Naive thymus-derived CD4-positive, alpha-beta T cell (primary cell): Measurements from ENCODE around the gene TPPP. TPM values are rescaled to one million over a fixed set of nuclear protein-coding genes. Genes with fewer than 3 reads are reported as not detected.

Experiments used
- ATAC-seq: fragments of 150-1000 bp; cut with Tn5 transposase; 2 replicates; pipeline ENCODE4 v1.10.0; 2021; ENCODE audit warnings: mild to moderate bottlenecking, moderate library complexity
- CTCF ChIA-PET: fragments of 350-600 bp; sonication (Branson Sonifier 250); formaldehyde crosslinking; loops from one replicate; lab custom pipeline; 2021; ENCODE audit warnings: antibody characterized with exemption; lab: Charles Lee
- POLR2A ChIA-PET: fragments of 350-600 bp; sonication (Branson Sonifier 250); formaldehyde crosslinking; loops from one replicate; lab custom pipeline; 2021; ENCODE audit warnings: antibody characterized with exemption, inconsistent platforms; lab: Charles Lee
- DNase-seq, 9 donors: peaks; one replicate each; pipeline versions ENCODE4 v3.0.0 to v3.0.0-alpha.2; 2020 to 2022; ENCODE audit warnings: mixed read lengths in 1 of 9
- H3K27ac ChIP-seq: one replicate; pipeline ENCODE4 v1.7.0; 2013; ENCODE audit warnings: mild to moderate bottlenecking, low read depth, low read length, moderate library complexity
- H3K27me3 ChIP-seq, 2 donors: one replicate each; pipeline ENCODE4 v1.7.0; 2013; ENCODE audit warnings: low read length in 2 of 2, mild to moderate bottlenecking in 2 of 2, moderate library complexity in 2 of 2; ENCODE audit not compliant: control insufficient read depth in 2 of 2, insufficient read depth in 2 of 2
- H3K36me3 ChIP-seq, 3 experiments: 1 replicate in 2 of 3; 2 replicates in 1 of 3; pipeline ENCODE4 v1.7.0; 2013; ENCODE audit warnings: low read length in 3 of 3, mild to moderate bottlenecking in 3 of 3, moderate library complexity in 1 of 3; ENCODE audit not compliant: insufficient read depth in 3 of 3, control insufficient read depth in 2 of 3
- H3K4me1 ChIP-seq, 2 donors: one replicate each; pipeline ENCODE4 v1.7.0; 2013; ENCODE audit warnings: low read length in 2 of 2, mild to moderate bottlenecking in 2 of 2, moderate library complexity in 1 of 2; ENCODE audit not compliant: control insufficient read depth in 2 of 2, insufficient read depth in 2 of 2
- H3K4me3 ChIP-seq: 2 replicates; pipeline ENCODE4 v1.7.0; 2013; ENCODE audit warnings: mild to moderate bottlenecking, low read length
- H3K9me3 ChIP-seq, 3 experiments: 1 replicate in 2 of 3; 2 replicates in 1 of 3; pipeline ENCODE4 v1.7.0; 2013; ENCODE audit warnings: low read length in 3 of 3; ENCODE audit not compliant: control insufficient read depth in 2 of 3
- H3K27ac Mint-ChIP-seq, 9 donors: one replicate each; pipeline ENCODE4 v1.8.0; 2020 to 2022; ENCODE audit warnings: mixed read lengths in 9 of 9, mild to moderate bottlenecking in 8 of 9, moderate library complexity in 5 of 9, inconsistent platforms in 2 of 9
- H3K27me3 Mint-ChIP-seq, 5 donors: one replicate each; pipeline ENCODE4 v1.8.0; 2021 to 2022; ENCODE audit warnings: mixed read lengths in 5 of 5, mild to moderate bottlenecking in 1 of 5
- H3K36me3 Mint-ChIP-seq, 5 donors: one replicate each; pipeline ENCODE4 v1.8.0; 2020 to 2022; ENCODE audit warnings: mixed read lengths in 5 of 5, mild to moderate bottlenecking in 3 of 5, inconsistent platforms in 1 of 5
- H3K4me1 Mint-ChIP-seq, 7 donors: one replicate each; pipeline ENCODE4 v1.8.0; 2020 to 2022; ENCODE audit warnings: mixed read lengths in 7 of 7, mild to moderate bottlenecking in 3 of 7, inconsistent platforms in 1 of 7
- H3K4me3 Mint-ChIP-seq, 10 donors: one replicate each; pipeline ENCODE4 v1.8.0; 2020 to 2022; ENCODE audit warnings: mild to moderate bottlenecking in 10 of 10, mixed read lengths in 10 of 10, moderate library complexity in 6 of 10, inconsistent platforms in 2 of 10
- H3K9me3 Mint-ChIP-seq, 11 donors: one replicate each; pipeline ENCODE4 v1.8.0; 2020 to 2022; ENCODE audit warnings: mixed read lengths in 11 of 11, mild to moderate bottlenecking in 4 of 11, inconsistent platforms in 1 of 11, moderate library complexity in 1 of 11
- intact Hi-C, 2 donors: fragments of 100-400 bp; cut with micrococcal nuclease; formaldehyde crosslinking; loops; one replicate each; pipeline ENCODE4 v1.15.1; 2023
- polyA plus RNA-seq, 2 donors: library from polyadenylated mRNA; unstranded; fragments of 300-500 nt; fragmentation: Illumina TruSeq; gene quantifications; one replicate each; pipeline ENCODE4 v1.2.3, GENCODE V29; 2021
- total RNA-seq, 6 experiments: library from RNA in 5 of 6; stranded (reverse) in 5 of 6; gene quantifications; 1 replicate in 5 of 6; 2 replicates in 1 of 6; pipeline ENCODE4 v1.2.3 and lab custom pipeline; 2021 to 2026

The TPPP gene
- total and polyA plus RNA-seq, 7 experiments from 2014 or later = 0.02 to 3.4 (median 0.14) TPM

DNA sequence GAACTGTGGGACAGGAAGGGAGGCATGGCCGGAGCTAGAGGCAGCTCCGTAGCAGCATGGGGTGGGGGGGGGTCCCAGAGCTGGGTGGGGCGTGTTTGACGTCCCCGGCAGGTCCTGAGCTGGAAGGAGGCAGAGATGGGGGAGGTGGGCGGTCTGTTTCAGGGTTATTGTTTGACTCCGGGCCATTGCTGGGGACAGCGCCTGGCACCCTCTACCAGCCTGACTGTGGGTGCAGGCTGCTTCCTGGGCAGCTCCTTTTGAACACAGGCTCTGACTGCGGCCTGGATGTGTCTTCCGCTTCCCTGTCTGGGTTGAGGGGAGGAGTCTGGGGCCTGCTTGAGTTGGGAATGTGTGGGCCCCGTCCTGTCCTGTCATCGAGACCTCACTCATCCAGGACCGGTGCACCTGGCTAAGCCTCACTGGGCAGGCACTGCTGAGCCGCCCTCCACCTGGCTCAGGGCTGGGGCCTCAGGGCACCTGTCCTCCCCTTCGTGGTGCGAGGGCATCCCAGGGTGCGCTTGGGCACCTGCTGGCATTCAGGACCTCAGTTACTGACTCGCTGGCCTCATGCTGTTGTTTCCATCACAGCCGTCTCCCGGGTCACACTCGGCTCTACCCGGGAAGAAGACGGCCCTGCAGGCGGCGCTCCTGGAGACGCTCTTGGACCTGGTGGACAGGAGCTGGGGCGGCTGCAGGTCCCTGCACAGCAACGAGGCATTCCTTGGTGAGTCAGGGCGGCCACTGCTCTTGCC, 54.5 kb downstream of the TPPP start:
- ATAC-seq (no peak), DNase-seq (no peak)
- H3K27me3 ChIP-seq = no peaks in the 10 kb centered on the region
- peaks cover 0 to 88% (median 14%) of the 10 kb centered on the region in 3 experiments for H3K36me3 ChIP-seq
- H3K27me3 Mint-ChIP-seq = no peaks in the 10 kb centered on the region
- intact Hi-C loops = no loop called here
- ChIA-PET CTCF (no interaction called here), POLR2A (no interaction called here)
- no peaks in the 10 kb centered on the region for H3K9me3 Mint-ChIP-seq
- H3K4me1 Mint-ChIP-seq = no peaks in the 10 kb centered on the region
- H3K9me3 ChIP-seq = peaks cover 0 to 5% (median 0%) of the 10 kb centered on the region in 3 experiments
- H3K27ac Mint-ChIP-seq = no peak overlapping the region
- H3K4me3 ChIP-seq = no peak overlapping the region
- H3K27ac ChIP-seq = no peak overlapping the region
- H3K4me3 Mint-ChIP-seq = no peak overlapping the region
- peaks cover 17 to 58% (median 29%) of the 10 kb centered on the region in 5 donors for H3K36me3 Mint-ChIP-seq
- H3K4me1 ChIP-seq = no peaks in the 10 kb centered on the region

DNA sequence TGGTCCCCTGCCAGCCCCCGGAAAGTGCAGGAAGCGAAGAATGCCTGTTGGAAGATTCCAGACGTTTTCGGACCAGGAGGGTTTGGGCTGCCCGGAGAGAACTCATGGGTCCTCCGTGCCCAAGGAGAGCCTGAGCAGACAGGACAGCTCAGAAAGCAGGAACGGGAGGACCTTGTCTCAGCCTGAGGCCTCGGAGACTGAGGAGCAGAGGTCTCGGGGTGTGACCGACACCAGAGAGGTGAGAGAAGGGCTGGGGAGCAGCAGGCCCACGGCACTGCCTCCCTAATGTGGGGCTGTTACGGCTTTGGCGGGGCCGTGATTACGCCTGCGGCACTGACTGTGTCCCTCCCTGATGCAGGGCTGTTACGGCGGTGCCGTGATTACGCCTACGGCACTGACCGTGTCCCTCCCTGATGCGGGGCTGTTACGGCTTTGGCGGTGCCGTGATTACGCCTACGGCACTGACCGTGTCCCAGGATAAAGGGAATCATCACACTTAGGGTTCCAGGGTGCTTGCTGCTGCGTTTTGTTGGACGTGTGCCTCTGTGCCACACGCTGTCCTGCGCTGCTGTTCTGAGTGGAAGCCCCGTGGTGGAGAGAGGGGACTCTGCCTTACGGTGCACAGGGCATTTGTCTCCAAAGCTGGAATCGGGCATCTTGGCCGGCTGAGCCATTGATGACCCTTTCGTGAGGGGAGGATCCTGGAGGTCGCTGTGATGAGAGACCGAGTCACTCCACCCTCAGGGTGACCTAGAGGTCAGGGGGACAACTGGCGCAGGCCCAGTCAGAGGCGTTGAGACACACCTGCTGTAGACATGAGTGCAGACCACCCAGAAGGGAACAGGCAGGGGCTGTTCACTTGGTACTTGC, 55.3 kb downstream of the TPPP start:
- Mint-ChIP-seq H3K9me3 (no peaks in the 10 kb centered on the region), H3K4me3 (no peak overlapping the region), H3K27me3 (no peaks in the 10 kb centered on the region), H3K27ac (no peak overlapping the region), H3K4me1 (no peaks in the 10 kb centered on the region), H3K36me3 (peaks cover 17 to 61% (median 30%) of the 10 kb centered on the region in 5 donors)
- CTCF ChIA-PET = no interaction called here
- intact Hi-C loops = no loop called here
- ATAC-seq (no peak), DNase-seq (no peak)
- H3K4me1 ChIP-seq = no peaks in the 10 kb centered on the region
- H3K9me3 ChIP-seq = peaks cover 0 to 5% (median 0%) of the 10 kb centered on the region in 3 experiments
- no peak overlapping the region for H3K27ac ChIP-seq
- no peak overlapping the region for H3K4me3 ChIP-seq
- POLR2A ChIA-PET = no interaction called here
- peaks cover 0 to 85% (median 14%) of the 10 kb centered on the region in 3 experiments for H3K36me3 ChIP-seq
- H3K27me3 ChIP-seq = no peaks in the 10 kb centered on the region

DNA sequence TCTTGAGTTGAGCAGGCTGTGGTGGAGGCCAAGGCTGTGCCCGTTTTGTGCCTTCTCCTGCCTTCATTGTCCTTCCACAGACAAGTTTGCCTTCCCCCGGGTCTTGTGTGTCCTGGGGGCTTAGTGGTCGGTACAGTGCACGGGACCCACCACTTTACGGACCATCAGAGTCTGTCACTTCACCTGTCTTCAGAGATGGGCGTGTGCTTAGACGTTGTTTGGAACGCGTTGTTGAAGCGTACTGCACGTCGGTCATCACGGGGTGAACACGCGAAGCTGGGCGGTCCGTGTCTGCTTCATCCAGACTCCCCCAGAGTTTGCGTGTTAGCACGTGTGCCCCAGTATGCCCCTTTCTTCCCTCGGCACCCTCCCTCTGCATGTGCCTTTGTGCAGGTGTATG, 56.2 kb downstream of the TPPP start:
- DNase-seq (no peak), ATAC-seq (no peak)
- no peaks in the 10 kb centered on the region for H3K9me3 Mint-ChIP-seq
- ChIA-PET CTCF (no interaction called here), POLR2A (no interaction called here)
- H3K4me1 ChIP-seq = no peaks in the 10 kb centered on the region
- H3K4me3 Mint-ChIP-seq = no peak overlapping the region
- H3K4me1 Mint-ChIP-seq = no peaks in the 10 kb centered on the region
- peaks cover 17 to 58% (median 30%) of the 10 kb centered on the region in 5 donors for H3K36me3 Mint-ChIP-seq
- no peak overlapping the region for H3K27ac Mint-ChIP-seq
- no peaks in the 10 kb centered on the region for H3K27me3 Mint-ChIP-seq
- peaks cover 0 to 77% (median 14%) of the 10 kb centered on the region in 3 experiments for H3K36me3 ChIP-seq
- H3K4me3 ChIP-seq = no peak overlapping the region
- peaks cover 0 to 5% (median 0%) of the 10 kb centered on the region in 3 experiments for H3K9me3 ChIP-seq
- intact Hi-C loops = no loop called here
- H3K27me3 ChIP-seq = no peaks in the 10 kb centered on the region
- H3K27ac ChIP-seq = no peak overlapping the region

DNA sequence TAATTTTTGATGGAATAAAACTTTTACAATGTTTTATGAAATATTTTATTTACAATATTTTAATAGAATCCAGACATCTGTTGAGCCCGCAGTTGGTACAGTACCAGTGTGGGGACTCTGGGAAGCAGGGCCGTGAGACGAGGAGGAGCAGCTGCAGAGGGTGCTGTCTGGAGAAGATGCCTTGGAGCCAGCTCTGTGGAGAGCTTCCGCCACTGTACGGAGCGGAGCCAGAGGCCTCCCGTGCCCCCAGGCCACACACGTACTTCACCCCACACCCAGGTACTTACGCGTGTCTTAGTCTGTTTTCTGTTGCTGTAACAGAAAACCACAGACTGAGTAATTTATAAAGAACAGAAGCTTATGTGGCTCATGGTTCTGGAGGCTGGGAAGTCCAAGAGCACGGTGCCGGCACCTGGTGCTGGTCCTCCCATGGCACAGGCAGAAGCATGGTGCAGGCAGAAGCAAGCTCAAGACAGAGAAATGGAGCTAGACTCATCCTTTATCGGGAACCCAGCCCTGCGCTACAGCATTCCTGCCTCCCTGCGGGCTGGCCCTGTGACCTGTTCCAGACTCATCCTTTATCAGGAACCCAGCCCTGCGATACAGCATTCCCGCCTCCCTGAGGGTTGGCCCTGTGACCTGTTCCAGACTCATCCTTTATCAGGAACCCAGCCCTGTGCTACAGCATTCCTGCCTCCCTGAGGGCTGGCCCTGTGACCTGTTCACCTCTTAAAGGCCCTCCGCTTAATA, 57.7 kb downstream of the TPPP start:
- no peaks in the 10 kb centered on the region for H3K4me1 ChIP-seq
- POLR2A ChIA-PET = no interaction called here
- Mint-ChIP-seq H3K4me3 (no peak overlapping the region), H3K36me3 (peaks cover 17 to 50% (median 30%) of the 10 kb centered on the region in 5 donors), H3K9me3 (no peaks in the 10 kb centered on the region), H3K4me1 (no peaks in the 10 kb centered on the region), H3K27ac (no peak overlapping the region), H3K27me3 (no peaks in the 10 kb centered on the region)
- peaks cover 0 to 5% (median 0%) of the 10 kb centered on the region in 3 experiments for H3K9me3 ChIP-seq
- ATAC-seq = no peak
- H3K4me3 ChIP-seq = no peak overlapping the region
- CTCF ChIA-PET = no interaction called here
- H3K27ac ChIP-seq = no peak overlapping the region
- no peaks in the 10 kb centered on the region for H3K27me3 ChIP-seq
- no peak for DNase-seq
- peaks cover 0 to 66% (median 14%) of the 10 kb centered on the region in 3 experiments for H3K36me3 ChIP-seq
- intact Hi-C loops = no loop called here

DNA sequence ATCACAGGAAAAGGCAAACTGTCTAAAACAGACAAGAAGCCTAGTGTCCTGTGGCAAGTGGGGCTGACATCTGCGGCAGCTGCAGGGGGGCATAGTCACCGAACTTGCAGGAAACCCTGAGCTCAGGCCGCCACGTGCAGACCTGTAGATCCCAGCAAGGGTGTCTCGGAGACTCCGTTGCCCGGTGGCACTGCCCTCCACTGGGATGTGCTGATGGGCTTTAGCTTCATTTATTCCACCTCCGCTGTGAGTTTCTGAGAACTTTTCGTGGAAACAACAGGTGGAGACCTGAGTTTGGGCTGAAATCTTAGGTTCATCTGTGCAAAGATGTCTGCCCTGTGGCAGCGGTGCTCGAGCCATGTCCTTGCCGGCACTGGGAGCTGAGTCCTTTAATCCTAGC, 59.0 kb downstream of the TPPP start:
- intact Hi-C loops = no loop called here
- Histone ChIP-seq H3K36me3 (peaks cover 0 to 53% (median 14%) of the 10 kb centered on the region in 3 experiments), H3K27ac (no peak overlapping the region), H3K4me3 (no peak overlapping the region), H3K9me3 (peaks cover 0 to 5% (median 0%) of the 10 kb centered on the region in 3 experiments), H3K27me3 (no peaks in the 10 kb centered on the region), H3K4me1 (no peaks in the 10 kb centered on the region)
- peaks cover 14 to 44% (median 30%) of the 10 kb centered on the region in 5 donors for H3K36me3 Mint-ChIP-seq
- ATAC-seq (no peak), DNase-seq (no peak)
- H3K4me3 Mint-ChIP-seq = no peak overlapping the region
- H3K27ac Mint-ChIP-seq = no peak overlapping the region
- H3K9me3 Mint-ChIP-seq = no peaks in the 10 kb centered on the region
- POLR2A ChIA-PET = no interaction called here
- H3K27me3 Mint-ChIP-seq = no peaks in the 10 kb centered on the region
- CTCF ChIA-PET = no interaction called here
- H3K4me1 Mint-ChIP-seq = no peaks in the 10 kb centered on the region

DNA sequence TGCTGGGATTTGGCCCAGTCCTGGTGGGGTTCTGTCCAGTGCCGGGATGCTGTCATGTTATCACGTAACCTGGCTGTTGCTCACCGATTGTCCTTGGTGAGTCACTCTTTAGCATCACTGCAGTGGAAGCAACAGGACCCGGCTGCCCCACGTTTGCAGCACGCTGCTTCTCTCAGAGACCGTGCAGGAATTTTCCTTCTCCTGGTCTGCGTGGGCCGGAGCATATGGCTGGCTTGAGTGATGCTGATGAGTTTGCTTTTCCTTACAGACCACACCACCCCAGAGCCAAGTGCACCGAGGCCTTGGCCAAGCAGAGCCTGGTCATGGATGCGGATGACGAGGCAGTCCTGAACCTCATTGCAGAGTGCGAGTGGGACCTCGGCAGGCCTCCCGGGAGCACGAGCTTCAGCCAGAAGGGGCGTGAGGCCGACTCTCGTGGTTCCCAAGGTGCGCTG, 59.6 kb downstream of the TPPP start:
- peaks cover 0 to 50% (median 14%) of the 10 kb centered on the region in 3 experiments for H3K36me3 ChIP-seq
- no peaks in the 10 kb centered on the region for H3K27me3 Mint-ChIP-seq
- H3K9me3 Mint-ChIP-seq = no peaks in the 10 kb centered on the region
- no peak overlapping the region for H3K4me3 ChIP-seq
- intact Hi-C loops = no loop called here
- ATAC-seq (no peak), DNase-seq (no peak)
- POLR2A ChIA-PET = no interaction called here
- H3K4me1 Mint-ChIP-seq = no peaks in the 10 kb centered on the region
- H3K4me3 Mint-ChIP-seq = no peak overlapping the region
- H3K27ac ChIP-seq = no peak overlapping the region
- H3K36me3 Mint-ChIP-seq = peaks cover 14 to 44% (median 30%) of the 10 kb centered on the region in 5 donors
- H3K27ac Mint-ChIP-seq = no peak overlapping the region
- no peaks in the 10 kb centered on the region for H3K27me3 ChIP-seq
- H3K4me1 ChIP-seq = no peaks in the 10 kb centered on the region
- H3K9me3 ChIP-seq = peaks cover 0 to 5% (median 0%) of the 10 kb centered on the region in 3 experiments
- CTCF ChIA-PET = no interaction called here
